H1 (cell line): ENCODE results near the gene TAX1BP3. TPM values are rescaled to one million over a fixed set of nuclear protein-coding genes. Genes with fewer than 3 reads are reported as not detected.
A peak's percentile ranks its signal among the peaks of the same experiment; 100 is the strongest.

ENCODE experiments used
- CTCF ChIA-PET: fragments of 300-600 bp; sonication (Branson Sonifier 250); formaldehyde crosslinking; loops from one replicate; lab custom pipeline; 2021; ENCODE audit not compliant: partially characterized antibody; lab: Charles Lee
- POLR2A ChIA-PET: fragments of 300-600 bp; sonication (Branson Sonifier 250); formaldehyde crosslinking; loops from one replicate; lab custom pipeline; 2021; ENCODE audit warnings: inconsistent platforms; ENCODE audit not compliant: partially characterized antibody; lab: Charles Lee
- DNase-seq, 2 experiments: peaks; one replicate each; pipeline versions ENCODE4 v3.0.0 to v3.0.0-alpha.2; 2010 to 2022; ENCODE audit warnings: low spot score in 2 of 2, low read depth in 1 of 2, mixed read lengths in 1 of 2
- FAIRE-seq: peaks from 2 replicates; lab custom pipeline; 2011; peaks lifted over from hg19 to GRCh38; lab: Jason Lieb, UNC
- H2AFZ ChIP-seq: 2 replicates; pipeline ENCODE4 v1.8.1; 2012; ENCODE audit warnings: low read length, inconsistent platforms
- H2AK5ac ChIP-seq: 2 replicates; pipeline ENCODE4 v1.6.1; 2013; ENCODE audit warnings: low read depth, low read length
- H2BK120ac ChIP-seq: replicated peaks from 2 replicates; pipeline ENCODE3; 2013; ENCODE audit warnings: low read depth, low read length, inconsistent platforms
- H2BK12ac ChIP-seq: 2 replicates; pipeline ENCODE4 v1.6.1; 2013; ENCODE audit warnings: low read depth, low read length
- H2BK15ac ChIP-seq: 2 replicates; pipeline ENCODE4 v1.6.1; 2013; ENCODE audit warnings: low read length
- H2BK20ac ChIP-seq: 2 replicates; pipeline ENCODE4 v1.6.1; 2013; ENCODE audit warnings: low read length
- H2BK5ac ChIP-seq: 2 replicates; pipeline ENCODE4 v1.6.1; 2013; ENCODE audit warnings: low read depth, low read length
- H3K14ac ChIP-seq: 2 replicates; pipeline ENCODE4 v1.6.1; 2013; ENCODE audit warnings: inconsistent platforms; ENCODE audit not compliant: insufficient read length
- H3K18ac ChIP-seq: 2 replicates; pipeline ENCODE4 v1.6.1; 2013; ENCODE audit warnings: low read length; ENCODE audit errors: extremely low read depth
- H3K23ac ChIP-seq: 2 replicates; pipeline ENCODE4 v1.6.1; 2013; ENCODE audit warnings: inconsistent platforms; ENCODE audit not compliant: insufficient read length
- H3K23me2 ChIP-seq: 2 replicates; pipeline ENCODE4 v1.6.1; 2013; ENCODE audit warnings: low read depth, low read length
- H3K27ac ChIP-seq: 2 replicates; pipeline ENCODE4 v1.6.1; 2011; ENCODE audit warnings: low read depth, low read length, inconsistent platforms
- H3K27me3 ChIP-seq, 4 experiments: replicated peaks in 1 of 4; 1 replicate in 1 of 4; 2 replicates in 3 of 4; pipeline versions ENCODE4 v1.6.1 to v1.8.1; 2011 to 2013; ENCODE audit warnings: low read length in 3 of 4, mild to moderate bottlenecking in 3 of 4, inconsistent platforms in 2 of 4, mixed read lengths in 2 of 4, moderate library complexity in 1 of 4; ENCODE audit not compliant: control insufficient read depth in 3 of 4, insufficient read depth in 3 of 4; ENCODE audit errors: extremely low read depth in 1 of 4
- H3K36me3 ChIP-seq, 4 experiments: 2 replicates each; pipeline versions ENCODE4 v1.6.1 to v1.8.1; 2011 to 2013; ENCODE audit warnings: mild to moderate bottlenecking in 4 of 4, low read length in 3 of 4, moderate library complexity in 2 of 4, control low read depth in 1 of 4, inconsistent platforms in 1 of 4; ENCODE audit not compliant: insufficient read depth in 4 of 4, control insufficient read depth in 2 of 4
- H3K4ac ChIP-seq: replicated peaks from 2 replicates; pipeline ENCODE3; 2013; ENCODE audit warnings: low read length, low read depth, mixed read lengths, inconsistent platforms; ENCODE audit not compliant: insufficient read length
- H3K4me1 ChIP-seq, 4 experiments: replicated peaks in 1 of 4; 1 replicate in 1 of 4; 2 replicates in 3 of 4; pipeline versions ENCODE4 v1.6.1 to v1.8.1; 2011 to 2013; ENCODE audit warnings: low read length in 3 of 4, inconsistent platforms in 2 of 4, mixed read lengths in 1 of 4; ENCODE audit not compliant: insufficient read depth in 4 of 4, control insufficient read depth in 3 of 4
- H3K4me2 ChIP-seq, 2 experiments: 2 replicates each; pipeline versions ENCODE4 v1.6.1 to v1.8.1; 2011 to 2013; ENCODE audit warnings: low read depth in 2 of 2, low read length in 2 of 2, control low read depth in 1 of 2, inconsistent platforms in 1 of 2, mild to moderate bottlenecking in 1 of 2; ENCODE audit not compliant: insufficient read depth in 1 of 2
- H3K4me3 ChIP-seq, 4 experiments: fragments of 200-600, 300-600 bp in 1 of 4; sonication (generic), shearing (Covaris generic), sonication (Bioruptor Twin) in 1 of 4; 2 replicates each; pipeline versions ENCODE4 v1.5.1 to v1.8.1; 2011 to 2016; ENCODE audit warnings: low read length in 4 of 4, low read depth in 3 of 4, control low read depth in 2 of 4, inconsistent platforms in 2 of 4, mild to moderate bottlenecking in 2 of 4, mixed read lengths in 1 of 4, moderate library complexity in 1 of 4; ENCODE audit not compliant: insufficient read depth in 2 of 4; ENCODE audit errors: extremely low read depth in 1 of 4
- H3K56ac ChIP-seq: replicated peaks from 2 replicates; pipeline ENCODE3; 2013; ENCODE audit warnings: low read depth, mild to moderate bottlenecking, mixed read lengths, low read length, inconsistent platforms; ENCODE audit not compliant: insufficient read length
- H3K79me1 ChIP-seq: 2 replicates; pipeline ENCODE4 v1.6.1; 2013; ENCODE audit warnings: low read depth, low read length, control low read depth
- H3K79me2 ChIP-seq, 2 experiments: 2 replicates each; pipeline versions ENCODE4 v1.6.1 to v1.8.1; 2012 to 2013; ENCODE audit warnings: low read length in 2 of 2, mild to moderate bottlenecking in 2 of 2, inconsistent platforms in 1 of 2; ENCODE audit not compliant: insufficient read depth in 2 of 2, control insufficient read depth in 1 of 2
- H3K9ac ChIP-seq, 4 experiments: replicated peaks in 1 of 4; 1 replicate in 1 of 4; 2 replicates in 3 of 4; pipeline versions ENCODE4 v1.6.1 to v1.8.1; 2011 to 2013; ENCODE audit warnings: low read depth in 3 of 4, low read length in 3 of 4, control low read depth in 2 of 4, mild to moderate bottlenecking in 2 of 4, moderate library complexity in 2 of 4, inconsistent platforms in 1 of 4; ENCODE audit errors: extremely low read depth in 1 of 4
- H3K9me3 ChIP-seq, 2 experiments: 2 replicates each; pipeline versions ENCODE4 v1.6.1 to v1.8.1; 2012 to 2013; ENCODE audit warnings: mild to moderate bottlenecking in 2 of 2, moderate library complexity in 2 of 2, control low read depth in 1 of 2, inconsistent platforms in 1 of 2, low read depth in 1 of 2, low read length in 1 of 2, mixed read lengths in 1 of 2; ENCODE audit not compliant: insufficient read depth in 2 of 2
- H4K20me1 ChIP-seq, 2 experiments: replicated peaks in 1 of 2; 2 replicates each; pipeline versions ENCODE3 to v1.8.1; 2011 to 2013; ENCODE audit warnings: inconsistent platforms in 2 of 2, low read length in 2 of 2, mild to moderate bottlenecking in 1 of 2; ENCODE audit not compliant: insufficient read depth in 2 of 2, control insufficient read depth in 1 of 2
- H4K5ac ChIP-seq: 2 replicates; pipeline ENCODE4 v1.6.1; 2013; ENCODE audit warnings: low read length, low read depth, mixed read lengths, inconsistent platforms; ENCODE audit not compliant: insufficient read length
- H4K8ac ChIP-seq: 2 replicates; pipeline ENCODE4 v1.8.0; 2013; ENCODE audit warnings: mild to moderate bottlenecking, moderate library complexity, low read length, inconsistent platforms; ENCODE audit not compliant: insufficient read depth; ENCODE audit errors: extremely low read depth
- H4K91ac ChIP-seq: replicated peaks from 2 replicates; pipeline ENCODE3; 2013; ENCODE audit warnings: low read length, mixed read lengths, inconsistent platforms; ENCODE audit not compliant: insufficient read length
- BCL11A ChIP-seq, 2 experiments: IDR thresholded peaks; one replicate each; pipeline ENCODE4 v1.6.1; 2011; ENCODE audit warnings: low read depth in 2 of 2, low read length in 2 of 2, mild to moderate bottlenecking in 2 of 2
- WGBS, 2 experiments: shearing (Covaris generic) in 1 of 2; methylation state at CpG; one replicate each; pipeline versions ENCODE4 v1.1.6 to v1.1.7; 2013 to 2015; ENCODE audit warnings: low lambda C conversion rate in 2 of 2, mixed read lengths in 2 of 2, inconsistent platforms in 1 of 2, low coverage in 1 of 2, missing lambda C conversion rate in 1 of 2; ENCODE audit not compliant: insufficient replicate concordance in 2 of 2, insufficient coverage in 1 of 2, insufficient read length in 1 of 2; ENCODE audit errors: extremely low coverage in 1 of 2, missing lambda C conversion rate in 1 of 2; 5-methylcytosine and 5-hydroxymethylcytosine counted together
- polyA plus RNA-seq, 7 experiments: library from polyadenylated mRNA; depleted of rRNA in 3 of 7; stranded (reverse) in 5 of 7; unstranded in 2 of 7; fragments of >200 nt in 5 of 7; fragments of 200-250 nt in 2 of 7; gene quantifications; 1 replicate in 5 of 7; 2 replicates in 1 of 7; 4 replicates in 1 of 7; pipeline versions ENCODE4 v1.2.1 to v1.2.3, GENCODE V29; 2011 to 2013; ENCODE audit warnings: missing spikeins in 2 of 7, mixed read lengths in 2 of 7
- total RNA-seq: library from RNA; stranded (reverse); fragmentation: NEBNext Ultra II Directional; extraction: Animal tissue kit (Norgen Biotek cat#: 25700); gene quantifications from 2 replicates; pipeline ENCODE4 v1.2.1, GENCODE V29; 2021

TAX1BP3 gene
- total and polyA plus RNA-seq, 2 of the 8 experiments (the other 6 are each of a cell fraction or from before 2014, with no cell fraction given), result 65.3 to 81.8 TPM

DNA sequence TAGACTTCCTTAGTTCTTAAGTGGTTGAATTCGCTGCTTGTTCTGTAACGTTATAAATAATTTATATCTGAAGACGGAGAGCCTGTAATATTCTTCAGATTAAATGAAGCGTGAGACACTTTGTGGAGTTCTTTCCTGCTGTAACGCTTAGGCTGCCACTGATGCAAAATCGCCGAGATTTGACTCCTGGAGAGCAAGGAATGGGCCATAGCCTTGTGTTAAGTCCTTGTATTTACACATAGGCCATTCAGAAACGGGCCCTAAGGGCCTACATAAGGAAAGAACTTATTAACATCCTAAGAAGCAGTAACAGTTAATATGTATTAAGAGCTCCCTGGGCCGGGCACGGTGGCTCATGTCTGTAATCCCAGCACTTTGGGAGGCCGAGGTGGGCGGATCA, 1.2 kb upstream of the TAX1BP3 start:
- Histone ChIP-seq H2BK120ac (no peak overlapping the region), H4K91ac (no peak overlapping the region), H3K56ac (no peak overlapping the region), H2BK15ac (no peak overlapping the region), H2BK20ac (no peak overlapping the region), H3K79me2 (peaks cover 3 to 28% of the 10 kb centered on the region in 2 experiments; a peak in 3 of 4 replicates), H2AFZ (no peak overlapping the region), H4K8ac (no peak overlapping the region), H3K14ac (no peak overlapping the region), H3K18ac (no peak overlapping the region), H3K4me2 (peak overlapping the region; percentile 73 to 76), H2BK12ac (no peak overlapping the region), H3K27me3 (no peaks in the 10 kb centered on the region), H2BK5ac (no peak overlapping the region), H4K20me1 (peaks cover 0 to 7% of the 10 kb centered on the region in 2 experiments), H3K9me3 (no peaks in the 10 kb centered on the region), H4K5ac (no peak overlapping the region), H3K9ac (peak overlapping the region in 3 of 4 experiments; percentile 91 to 93 (median 93); a peak in 6 of 7 replicates), H3K36me3 (no peaks in the 10 kb centered on the region; a peak in 1 of 8 replicates), H3K27ac (no peak overlapping the region), H3K79me1 (peaks cover 12% of the 10 kb centered on the region), H2AK5ac (no peak overlapping the region), H3K4me3 (peak overlapping the region; percentile 79 to 94 (median 84)), H3K4ac (no peak overlapping the region), H3K23ac (no peak overlapping the region), H3K23me2 (peaks cover 12% of the 10 kb centered on the region; the same call in 1 of the 2 replicates), H3K4me1 (peaks cover 3 to 7% (median 5%) of the 10 kb centered on the region in 4 experiments)
- ChIA-PET CTCF (interaction anchor here (1.5 to 5.7 kb wide), 3 partner anchors 13 to 22 kb away, joined by 3 to 34 read pairs (median 6); no protein-coding TSS in a partner anchor), POLR2A (interaction anchor here (1.1 to 12.7 kb wide), 4 partner anchors 9 to 33 kb away, joined by 3 to 194 read pairs (median 12); partner anchors contain the start of genes CTNS and SHPK)
- FAIRE-seq (no peak), DNase-seq (no peak)
- WGBS, 2 experiments, result 61% methylated on average over 12 of the region's 12 CpGs; no CpG with 5 or more reads in 1 of the 2 experiments
- no peak for TF ChIP-seq BCL11A (IDR thresholded peaks at IDR 0.05; ENCODE audit: low read depth in 2 of 2, low read length in 2 of 2)
